Cardiac fibroblast (primary cell): ENCODE results near the gene COL27A1.

Experiments used
- DNase-seq, 2 donors: peaks; one replicate each; pipeline versions ENCODE4 v3.0.0 to v3.0.0-alpha.2; 2010; ENCODE audit warnings: low read depth in 2 of 2
- H3K4me3 ChIP-seq, 2 donors: replicated peaks in 1 of 2; 1 replicate in 1 of 2; 2 replicates in 1 of 2; pipeline ENCODE4 v1.5.1; 2011; ENCODE audit warnings: low read depth in 2 of 2, low read length in 2 of 2, mild to moderate bottlenecking in 2 of 2, moderate library complexity in 1 of 2
- CTCF ChIP-seq: IDR thresholded peaks from one replicate; pipeline ENCODE4 v1.5.1; 2011; ENCODE audit warnings: low read depth, mild to moderate bottlenecking, low read length, inconsistent platforms

COL27A1 gene

DNA sequence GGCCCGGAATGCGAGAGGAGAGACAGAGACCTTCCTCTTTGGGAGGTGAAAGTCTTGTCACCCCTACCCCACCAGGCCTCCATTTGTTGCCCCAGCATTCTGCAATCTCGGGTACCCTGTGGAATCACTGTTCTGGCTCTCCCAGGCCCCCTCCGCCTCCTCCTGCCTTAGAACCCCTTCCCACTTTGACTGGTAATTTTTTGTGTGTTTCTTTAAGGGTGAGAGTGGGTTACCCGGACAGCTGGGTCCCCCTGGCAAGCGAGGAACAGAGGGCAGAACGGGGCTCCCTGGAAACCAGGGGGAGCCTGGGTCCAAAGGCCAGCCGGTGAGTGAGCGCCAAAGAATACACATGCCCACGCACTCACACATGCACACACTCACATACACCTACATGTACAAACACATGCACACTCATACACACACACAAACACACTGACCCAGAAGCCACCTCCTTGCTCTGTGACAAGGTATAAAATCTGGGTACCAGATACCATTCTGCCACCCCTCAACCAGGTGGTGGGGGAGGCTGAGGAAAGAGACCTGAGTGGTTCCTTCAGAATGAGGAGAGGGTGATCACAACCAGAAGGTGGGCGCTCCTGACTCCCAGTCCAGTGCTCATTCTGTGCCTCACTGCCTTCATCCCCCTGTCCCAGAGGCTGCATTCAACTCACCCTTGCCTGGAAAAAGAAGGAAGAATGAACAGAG is 136.7 kb downstream of the COL27A1 start:
- TF ChIP-seq CTCF, result no peak
- H3K4me3 ChIP-seq, result no peak overlapping the region
- DNase-seq, result no peak

DNA sequence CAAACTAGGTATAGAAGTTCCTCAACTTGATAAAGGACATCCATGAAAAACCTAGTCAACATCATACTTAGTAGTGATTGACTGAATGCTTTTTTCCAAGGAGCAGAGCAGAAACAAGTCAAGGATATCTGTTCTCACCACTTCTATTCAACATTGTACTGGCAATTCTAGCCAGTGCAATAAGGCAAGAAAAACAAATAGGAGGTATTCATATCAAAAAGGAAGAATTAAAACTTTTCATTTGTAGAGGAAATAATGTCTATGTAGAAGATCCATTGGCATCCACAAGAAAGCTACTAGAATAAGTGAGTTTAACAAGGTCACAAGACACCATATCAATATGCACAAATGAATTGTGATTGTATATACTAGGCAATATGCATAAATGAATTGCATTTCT is 139.3 kb downstream of the COL27A1 start:
- no peak for TF ChIP-seq CTCF
- DNase-seq, result no peak
- no peak overlapping the region for H3K4me3 ChIP-seq

- TF ChIP-seq CTCF, result no peak
- DNase-seq, result no peak
- no peak overlapping the region for H3K4me3 ChIP-seq
Observed at GRCh38 chr9:114296338-114296737, 141.0 kb downstream of the COL27A1 start.

- H3K4me3 ChIP-seq, result no peak overlapping the region
- no peak for DNase-seq
- no peak for TF ChIP-seq CTCF
Observed at GRCh38 chr9:114299286-114300152, 144.2 kb downstream of the COL27A1 start.

- no peak overlapping the region for H3K4me3 ChIP-seq
- no peak for DNase-seq
- no peak for TF ChIP-seq CTCF
Observed at GRCh38 chr9:114300153-114300845, 145.0 kb downstream of the COL27A1 start.

DNA sequence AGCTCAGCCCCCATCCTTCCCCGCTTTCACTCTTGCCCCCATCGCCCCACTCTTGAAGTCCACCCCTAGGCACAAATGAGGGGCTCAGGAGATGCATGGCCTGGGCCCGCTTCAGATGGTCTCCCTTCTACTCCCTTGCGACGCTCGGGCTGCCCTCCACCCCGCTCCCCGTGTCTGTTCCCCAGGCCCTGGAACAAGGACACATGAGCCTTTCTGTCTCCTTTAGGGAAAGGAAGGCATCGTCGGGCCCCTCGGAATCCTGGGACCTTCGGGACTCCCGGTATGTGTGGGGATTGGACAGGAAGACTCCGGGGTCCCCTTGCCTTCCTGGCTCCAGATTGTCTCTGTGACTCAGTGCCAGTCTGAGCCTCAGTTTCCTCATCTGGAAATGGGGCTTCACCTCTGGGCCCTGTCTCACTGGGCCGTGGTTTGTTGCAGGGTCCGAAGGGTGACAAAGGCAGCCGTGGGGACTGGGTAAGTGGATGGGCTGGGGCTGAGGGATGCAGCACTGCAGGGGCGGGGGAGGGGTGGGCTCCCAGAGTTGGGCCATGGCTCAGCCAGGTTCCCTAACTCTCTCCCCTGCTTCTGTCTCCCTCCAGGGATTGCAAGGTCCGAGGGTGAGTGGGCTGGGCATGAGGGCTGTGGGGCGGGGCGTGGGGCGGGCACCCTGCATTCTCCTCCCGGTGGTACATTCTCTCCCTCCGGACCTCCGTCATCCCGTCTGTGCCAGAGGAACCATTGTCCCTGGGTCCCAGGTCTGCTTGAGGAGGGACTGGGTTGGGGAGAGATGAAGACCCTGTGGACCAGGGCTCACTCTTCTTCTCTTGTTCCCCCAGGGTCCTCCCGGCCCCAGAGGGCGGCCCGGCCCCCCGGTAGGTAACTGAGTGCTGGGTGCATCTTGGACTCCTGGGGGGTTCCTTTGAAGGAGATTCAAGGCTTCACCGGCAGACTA is 145.8 kb downstream of the COL27A1 start:
- DNase-seq, result no peak
- no peak for TF ChIP-seq CTCF
- H3K4me3 ChIP-seq, result no peak overlapping the region
